ENCODE data around the gene MEF2D. TPM values are rescaled to one million over a fixed set of nuclear protein-coding genes. Genes with fewer than 3 reads are reported as not detected.

Gene MEF2D
- polyA plus RNA-seq, 1 donor = 22.5 TPM

DNA sequence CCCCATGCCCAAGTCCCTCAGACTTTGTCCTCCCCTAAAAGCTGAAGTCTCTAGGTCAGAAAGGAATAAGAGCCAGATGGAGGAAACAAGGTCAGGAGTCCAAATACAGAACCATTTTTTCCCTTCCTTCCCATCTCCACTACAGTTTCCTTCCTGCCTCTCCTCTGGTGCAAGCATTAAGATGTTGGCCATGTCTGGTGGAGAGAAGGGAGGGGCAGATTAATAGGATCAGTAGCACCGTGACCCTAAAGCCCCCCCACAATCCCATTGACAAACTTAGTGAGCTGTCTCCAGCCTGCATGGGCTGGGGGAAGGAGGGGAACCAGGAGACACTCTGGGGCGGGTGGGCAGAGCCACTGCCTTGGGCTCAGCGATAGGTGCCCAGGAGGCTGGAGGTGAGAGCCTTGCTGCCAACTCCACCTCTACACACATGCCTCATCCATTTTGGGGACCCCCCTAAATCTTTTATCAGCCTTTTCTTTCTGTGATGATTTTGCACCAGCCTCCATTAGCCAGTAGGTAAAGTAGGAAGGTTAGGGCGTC lies 71.8 kb downstream of the MEF2D start:
- no peak for DNase-seq

- no peak for DNase-seq
These were observed 72.6 kb downstream of the MEF2D start for GRCh38 chr1:156427957-156428356.

- no peak for DNase-seq
These were observed 74.6 kb downstream of the MEF2D start for GRCh38 chr1:156425943-156426342.

DNA sequence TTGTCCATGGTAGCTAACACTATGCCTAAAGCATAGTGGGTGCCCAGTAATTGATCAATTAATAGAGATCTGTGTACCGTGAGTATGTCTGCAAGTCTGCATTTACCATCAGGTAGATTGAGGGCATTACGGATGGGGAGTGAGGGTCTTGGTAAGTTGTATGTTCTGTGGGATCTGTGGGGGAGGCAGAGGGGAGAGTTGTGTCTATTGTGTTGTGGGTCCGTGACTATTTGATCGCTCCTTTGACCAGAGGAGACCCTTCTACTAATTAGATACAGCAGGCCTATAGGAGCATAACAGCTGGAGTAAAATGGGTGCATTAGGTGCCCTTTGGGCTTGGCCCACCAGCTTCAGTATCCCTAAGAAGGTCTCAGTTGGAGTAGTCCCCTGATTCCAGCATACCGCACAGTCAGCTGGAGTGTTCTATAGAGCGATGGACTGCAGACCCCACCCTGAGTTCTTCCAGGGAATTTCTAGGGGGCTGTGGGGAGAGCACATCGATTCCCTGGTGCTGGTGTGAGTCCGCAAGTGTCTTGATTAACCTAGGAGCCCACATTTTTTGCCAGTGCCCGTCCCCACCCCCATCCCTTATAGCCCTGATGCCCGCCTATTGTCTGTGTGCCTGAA lies 75.7 kb downstream of the MEF2D start:
- no peak for DNase-seq

GRCh38 chr1:156423422-156424352 lies 76.9 kb downstream of the MEF2D start:
- no peak for DNase-seq

DNA sequence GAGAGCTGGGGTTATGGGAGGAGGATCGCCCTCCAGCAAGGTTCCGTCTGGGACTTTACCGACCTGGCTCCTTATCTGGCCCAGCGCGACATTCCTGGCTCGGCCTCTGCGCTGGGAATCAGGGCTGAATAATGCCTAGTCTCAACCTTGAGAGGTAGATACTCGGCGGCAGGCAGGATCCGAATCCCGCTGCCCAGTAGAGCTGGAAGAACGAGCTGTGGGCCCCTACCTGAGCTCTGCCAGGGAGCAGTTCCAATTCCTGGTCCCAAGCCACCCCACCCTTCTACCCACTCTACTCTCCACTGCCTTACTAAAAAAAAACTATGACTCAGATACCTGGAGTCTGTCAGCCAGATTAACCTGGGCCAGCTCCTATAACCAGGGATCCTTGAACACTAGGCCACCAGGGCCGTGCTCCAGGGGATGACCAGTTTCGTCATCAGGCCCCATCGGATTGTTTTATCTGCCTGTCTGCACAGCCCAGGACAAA lies 77.9 kb downstream of the MEF2D start:
- DNase-seq = no peak

DNA sequence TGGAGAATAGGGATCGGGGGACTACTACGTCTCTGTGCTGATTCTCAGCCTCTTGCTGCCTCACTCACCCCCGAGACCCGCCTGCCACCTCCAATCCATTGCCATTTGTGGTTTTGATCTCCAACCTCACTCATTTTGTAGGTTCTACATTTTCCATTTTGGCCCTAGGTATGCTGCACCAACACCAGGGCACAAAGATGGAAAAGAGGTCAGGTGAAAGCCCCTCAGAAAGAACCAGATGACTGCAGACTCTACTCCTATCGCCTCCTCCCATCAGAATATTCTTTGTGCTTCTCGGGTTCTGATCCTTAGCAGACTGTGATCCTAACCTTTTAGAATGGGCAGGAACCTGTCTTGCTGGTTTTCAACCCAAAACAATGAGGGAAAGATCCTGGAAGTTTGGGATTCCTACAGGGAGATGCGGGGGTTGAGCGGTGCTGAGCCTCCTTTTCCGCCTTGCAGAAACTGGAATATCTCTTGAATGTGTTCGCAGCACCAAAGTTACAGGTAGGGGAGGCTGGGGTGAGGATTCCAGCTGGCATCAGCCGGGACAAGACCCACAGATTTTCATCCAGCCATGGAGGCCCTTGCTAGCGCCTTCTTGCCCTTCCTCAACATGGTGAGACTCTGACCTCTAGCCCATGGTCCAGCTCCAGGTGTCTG lies 78.5 kb downstream of the MEF2D start:
- no peak for DNase-seq

GRCh38 chr1:156421062-156421938 lies 79.3 kb downstream of the MEF2D start:
- peak; percentile 53 for DNase-seq

DNA sequence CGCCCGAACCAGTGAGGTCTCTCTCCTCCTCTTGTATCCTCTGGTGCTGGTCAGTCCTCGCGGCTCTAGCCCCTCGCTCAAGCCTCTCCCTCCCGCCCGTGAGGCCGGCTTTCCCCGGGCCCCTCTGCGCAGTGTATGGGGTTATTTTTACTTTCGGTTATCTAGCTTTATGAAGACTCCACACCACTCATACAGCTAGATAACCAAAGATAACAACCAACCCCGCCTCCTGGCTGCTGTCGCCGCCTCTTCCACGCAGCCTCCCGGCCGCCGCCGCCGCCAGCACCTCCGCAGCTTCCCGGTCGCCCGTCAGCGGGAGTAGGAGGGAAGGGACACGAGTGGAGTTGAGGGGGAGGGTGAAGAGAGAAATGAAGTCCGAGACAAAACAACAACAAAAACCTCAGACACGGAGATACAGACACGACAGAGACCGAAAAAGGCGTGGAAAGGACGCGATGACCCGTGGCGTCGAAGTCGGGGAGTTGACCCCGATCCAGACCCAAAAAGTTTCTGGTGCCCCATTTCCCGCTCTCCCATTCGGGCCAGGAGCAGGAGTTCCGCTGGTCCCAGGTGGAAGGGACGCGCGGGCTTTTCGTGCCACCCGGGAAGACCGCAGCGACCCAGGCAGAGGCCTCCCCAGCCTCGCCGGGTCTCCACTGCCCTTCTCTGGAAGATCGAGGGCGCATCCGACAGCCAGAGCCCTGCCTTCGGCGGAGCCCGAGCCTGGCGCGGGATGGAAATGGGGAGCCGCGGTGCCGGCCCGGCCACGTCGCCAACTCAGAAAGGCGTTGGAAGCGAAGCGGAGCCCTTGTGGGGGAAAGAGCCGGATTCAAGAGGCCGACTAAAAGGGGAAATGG lies 80.1 kb downstream of the MEF2D start:
- DNase-seq = no peak

- DNase-seq = no peak
These were observed 80.7 kb downstream of the MEF2D start for GRCh38 chr1:156419854-156420204.

DNA sequence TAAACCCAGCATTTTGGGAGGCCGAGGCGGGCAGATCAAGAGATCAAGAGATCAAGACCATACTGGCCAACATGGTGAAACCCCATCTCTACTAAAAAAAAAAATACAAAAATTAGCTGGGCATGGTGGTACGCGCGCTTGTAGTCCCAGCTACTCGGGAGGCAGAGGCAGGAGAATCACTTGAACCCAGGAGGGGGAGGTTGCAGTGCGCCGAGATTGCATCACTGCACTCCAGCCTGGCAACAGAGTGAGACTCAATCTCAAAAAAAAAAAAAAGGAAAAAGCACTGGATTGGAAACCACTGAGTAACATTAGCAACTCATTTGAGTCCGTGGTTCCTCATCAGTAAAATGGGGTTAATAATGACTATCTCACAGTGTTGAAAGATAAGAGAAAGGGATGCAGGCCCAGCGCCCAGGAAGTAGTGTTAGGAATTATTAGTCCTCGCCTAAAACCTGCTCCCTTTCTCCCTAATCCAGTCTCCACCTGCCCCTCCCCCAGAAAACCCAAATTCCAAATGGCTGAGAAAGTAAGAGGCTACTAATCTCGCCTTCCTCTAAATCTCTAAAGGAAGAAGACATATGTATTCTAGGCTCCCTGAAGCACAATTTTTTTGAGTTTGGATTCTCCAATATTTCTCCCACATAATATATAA lies 82.0 kb downstream of the MEF2D start:
- DNase-seq = no peak

- no peak for DNase-seq
These were observed 83.1 kb downstream of the MEF2D start for GRCh38 chr1:156417401-156418020.

DNA sequence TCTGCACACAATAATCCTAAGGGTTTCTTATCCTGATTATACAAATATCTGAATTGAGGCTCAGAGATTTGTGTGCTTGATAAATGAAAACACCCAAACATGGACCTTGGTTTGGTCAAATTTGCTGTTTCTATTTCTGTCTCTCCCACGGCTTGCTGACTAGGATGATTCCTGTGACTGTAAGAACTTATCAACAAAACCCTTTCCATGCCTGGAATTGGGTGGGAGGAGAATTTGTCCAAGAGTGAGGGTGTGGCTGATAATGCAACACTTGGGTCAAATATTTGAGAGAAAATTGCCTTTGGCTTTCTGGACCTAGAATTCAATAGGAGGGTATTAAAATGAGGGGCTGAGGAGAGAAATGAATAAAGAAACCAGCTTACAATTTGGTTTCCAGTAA lies 83.6 kb downstream of the MEF2D start:
- DNase-seq = no peak

- DNase-seq = peak; percentile 41
These were observed 86.0 kb downstream of the MEF2D start for GRCh38 chr1:156414461-156415064.

Other genes starting within 250 kb of the MEF2D start
- gene SMG5, start 217.9 kb downstream of the MEF2D start, polyA plus RNA-seq (ENCODE audit: insufficient read length) = 63.4 TPM
- gene TMEM79, start 216.4 kb downstream of the MEF2D start, polyA plus RNA-seq (ENCODE audit: insufficient read length) = 5.9 TPM
- gene GLMP, start 205.1 kb downstream of the MEF2D start, polyA plus RNA-seq (ENCODE audit: insufficient read length) = 51.0 TPM
- not detected for gene VHLL, start 201.5 kb downstream of the MEF2D start, polyA plus RNA-seq (ENCODE audit: insufficient read length)
- 326 TPM for gene CCT3, start 162.5 kb downstream of the MEF2D start, polyA plus RNA-seq (ENCODE audit: insufficient read length)
- 1.2 TPM for gene TSACC, start 162.2 kb downstream of the MEF2D start, polyA plus RNA-seq (ENCODE audit: insufficient read length)
- gene RHBG, start 131.6 kb downstream of the MEF2D start, polyA plus RNA-seq (ENCODE audit: insufficient read length) = 16.0 TPM
- gene IQGAP3, start 71.8 kb upstream of the MEF2D start, polyA plus RNA-seq (ENCODE audit: insufficient read length) = 22.8 TPM
- gene TTC24, start 78.9 kb upstream of the MEF2D start, polyA plus RNA-seq (ENCODE audit: insufficient read length) = 1.6 TPM
- 62.1 TPM for gene NAXE, start 91.0 kb upstream of the MEF2D start, polyA plus RNA-seq (ENCODE audit: insufficient read length)
- gene GPATCH4, start 100.7 kb upstream of the MEF2D start, polyA plus RNA-seq (ENCODE audit: insufficient read length) = 36.9 TPM
- 0.63 TPM for gene HAPLN2, start 118.6 kb upstream of the MEF2D start, polyA plus RNA-seq (ENCODE audit: insufficient read length)
- gene BCAN, start 141.3 kb upstream of the MEF2D start, polyA plus RNA-seq (ENCODE audit: insufficient read length) = 0.08 TPM
- 146 TPM for gene NES, start 176.6 kb upstream of the MEF2D start, polyA plus RNA-seq (ENCODE audit: insufficient read length)
- gene CRABP2, start 204.8 kb upstream of the MEF2D start, polyA plus RNA-seq (ENCODE audit: insufficient read length) = 85.6 TPM
- 48.4 TPM for gene METTL25B, start 227.7 kb upstream of the MEF2D start, polyA plus RNA-seq (ENCODE audit: insufficient read length)
- 48.5 TPM for gene ISG20L2, start 228.0 kb upstream of the MEF2D start, polyA plus RNA-seq (ENCODE audit: insufficient read length)
- 62.5 TPM for gene MRPL24, start 240.3 kb upstream of the MEF2D start, polyA plus RNA-seq (ENCODE audit: insufficient read length)

All from left kidney (tissue), 2 donors.